ENCODE results near the gene ZSCAN10.
"Not testable (repeated sequence)": the region's sequence is repeated elsewhere in the genome, so short reads cannot be mapped to it uniquely, and the experiment has no call there.

ZSCAN10 gene

DNA sequence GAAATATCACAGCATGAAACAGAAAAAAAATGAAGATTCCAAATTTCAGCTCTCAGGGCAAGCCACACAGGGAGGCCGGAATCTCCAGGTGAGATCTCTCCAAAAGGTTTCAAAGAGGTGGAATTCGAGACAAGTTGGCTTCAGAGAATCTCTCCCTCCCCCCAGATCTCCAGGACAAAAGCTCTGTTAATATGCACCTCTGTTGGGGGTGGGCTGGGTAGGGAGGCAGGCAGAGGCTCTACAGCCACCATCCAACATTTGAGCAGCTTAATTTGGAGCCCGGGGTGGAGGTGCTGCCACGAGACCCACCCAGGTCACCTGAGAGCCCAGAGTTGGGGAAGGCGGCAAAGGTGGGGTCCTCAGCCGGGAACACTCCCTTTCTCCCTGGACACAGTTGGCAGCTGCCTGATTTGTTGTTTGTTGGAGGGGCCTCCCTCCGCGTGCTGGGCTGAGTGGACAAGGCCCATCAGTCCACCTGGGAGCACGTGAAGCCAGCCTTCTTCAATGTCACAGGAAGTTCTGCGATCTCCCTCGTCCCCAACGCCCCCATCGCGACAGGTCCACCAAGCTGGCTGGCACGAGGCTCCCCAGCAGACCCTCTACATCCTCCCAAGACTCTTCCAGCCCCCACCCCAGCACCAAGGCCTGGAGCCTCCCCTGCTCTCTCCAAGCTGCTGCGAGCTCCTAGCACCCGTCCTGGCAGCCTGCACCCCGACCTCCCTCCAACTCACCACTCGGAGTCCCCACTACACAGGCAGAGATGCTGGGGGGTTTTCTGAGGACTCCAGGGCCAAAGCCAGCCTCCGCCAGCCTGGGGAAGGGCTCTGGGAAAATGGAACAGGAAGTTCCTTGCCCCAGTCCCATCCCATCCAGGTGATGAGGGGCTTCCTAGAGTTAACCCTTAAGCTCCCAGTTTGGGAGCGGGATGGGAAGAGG lies at the start of gene ZSCAN10:
TSS of gene ZSCAN10 (minus strand) at position 836 of the 936 bp plus-strand sequence. CDS start 6,357 bp downstream, outside the sequence.
- no peak for DNase-seq (ENCODE audit: low read depth in 2 of 2, low spot score in 1 of 2)

DNA sequence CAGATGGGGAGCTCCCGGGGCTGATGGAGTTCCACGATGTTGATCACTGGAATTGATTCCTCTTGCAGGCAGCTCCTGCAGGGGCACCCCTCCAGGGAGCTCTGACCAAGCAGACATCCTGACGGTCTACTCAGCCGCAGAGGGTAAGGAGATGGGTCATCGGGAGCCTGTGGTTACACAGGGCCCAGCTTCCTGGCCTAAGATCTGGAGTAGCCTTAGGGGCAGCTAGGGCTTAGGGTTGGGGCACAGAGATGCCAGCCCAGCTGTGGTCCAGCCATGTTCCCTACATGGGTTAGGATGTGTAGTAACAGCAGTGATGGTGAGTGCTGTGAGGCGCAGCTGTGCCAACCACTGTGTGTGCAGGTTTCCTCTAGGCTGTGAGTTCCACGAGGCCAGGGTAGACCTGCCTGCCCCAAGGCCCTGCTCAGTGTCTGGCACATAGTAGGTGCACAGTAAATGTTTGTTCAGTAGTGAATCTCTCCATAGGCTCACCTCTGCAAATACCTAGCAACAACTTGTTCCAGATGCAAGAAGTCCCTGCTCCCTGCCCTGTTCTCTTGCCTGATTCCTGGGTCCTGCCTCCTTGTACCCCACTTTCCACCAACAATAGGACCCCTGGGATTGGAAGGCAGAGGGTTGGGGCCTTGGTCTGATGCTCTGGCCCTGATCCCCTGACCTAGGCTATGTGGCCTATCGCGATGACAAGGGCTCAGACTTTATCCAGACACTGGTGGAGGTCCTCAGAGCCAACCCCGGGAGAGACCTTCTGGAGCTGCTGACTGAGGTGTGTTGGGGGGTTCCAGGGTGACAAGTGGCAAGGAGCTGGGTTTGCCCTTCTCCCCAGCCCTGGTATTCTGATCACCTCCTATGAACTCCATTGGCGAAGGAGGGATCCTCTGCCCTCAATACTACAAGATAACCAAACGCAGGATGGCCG lies 49.4 kb upstream of the ZSCAN10 start:
- no peak for DNase-seq (ENCODE audit: low read depth in 2 of 2, low spot score in 1 of 2)

DNA sequence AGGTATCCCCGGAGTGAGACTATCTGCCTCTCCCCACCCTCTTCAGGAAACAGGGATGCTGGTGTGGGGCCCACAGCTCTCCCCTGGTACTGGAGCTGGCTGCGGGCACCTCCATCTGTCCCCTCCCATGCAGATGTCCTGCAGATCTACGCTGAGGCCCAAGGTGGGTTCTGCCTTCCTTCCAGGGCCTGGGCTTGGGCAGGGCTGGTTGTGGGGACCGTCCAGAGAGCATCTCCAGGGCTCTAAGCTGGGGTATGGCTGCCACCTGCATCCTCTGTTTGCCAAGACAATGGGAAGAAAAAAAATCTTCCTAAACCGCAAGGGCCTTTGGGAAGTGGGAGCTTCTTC lies 48.6 kb upstream of the ZSCAN10 start:
- no peak for DNase-seq (ENCODE audit: low read depth in 2 of 2, low spot score in 1 of 2)

DNA sequence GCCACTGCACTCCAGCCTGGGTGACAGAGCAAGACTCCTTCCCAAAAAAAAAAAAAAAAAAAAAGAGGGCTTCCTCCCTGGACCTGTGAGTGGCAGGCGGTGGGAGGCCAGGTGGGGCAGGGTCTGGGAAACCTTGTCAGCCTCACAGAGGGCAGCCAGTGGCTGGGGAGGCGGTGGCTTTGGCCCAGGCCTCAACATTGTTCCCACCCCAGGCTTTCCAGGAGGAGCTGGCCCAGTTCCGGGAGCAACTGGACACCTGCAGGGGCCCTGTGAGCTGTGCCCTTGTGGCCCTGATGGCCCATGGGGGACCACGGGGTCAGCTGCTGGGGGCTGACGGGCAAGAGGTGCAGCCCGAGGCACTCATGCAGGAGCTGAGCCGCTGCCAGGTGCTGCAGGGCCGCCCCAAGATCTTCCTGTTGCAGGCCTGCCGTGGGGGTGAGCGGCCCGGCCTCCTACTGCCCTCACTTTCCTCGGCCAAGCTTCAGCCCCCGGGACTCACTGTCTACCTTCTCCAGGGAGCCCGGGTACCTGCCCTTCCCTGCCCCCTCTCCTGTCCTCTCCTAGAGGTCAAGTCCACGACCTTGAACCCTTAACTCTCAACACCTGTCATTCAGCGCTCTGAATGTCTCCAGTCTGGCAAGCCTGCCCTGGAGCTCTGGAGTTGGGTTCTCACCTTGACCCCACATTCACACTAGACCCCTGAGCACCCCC lies 48.1 kb upstream of the ZSCAN10 start:
- DNase-seq (ENCODE audit: low read depth in 2 of 2, low spot score in 1 of 2): no peak

DNA sequence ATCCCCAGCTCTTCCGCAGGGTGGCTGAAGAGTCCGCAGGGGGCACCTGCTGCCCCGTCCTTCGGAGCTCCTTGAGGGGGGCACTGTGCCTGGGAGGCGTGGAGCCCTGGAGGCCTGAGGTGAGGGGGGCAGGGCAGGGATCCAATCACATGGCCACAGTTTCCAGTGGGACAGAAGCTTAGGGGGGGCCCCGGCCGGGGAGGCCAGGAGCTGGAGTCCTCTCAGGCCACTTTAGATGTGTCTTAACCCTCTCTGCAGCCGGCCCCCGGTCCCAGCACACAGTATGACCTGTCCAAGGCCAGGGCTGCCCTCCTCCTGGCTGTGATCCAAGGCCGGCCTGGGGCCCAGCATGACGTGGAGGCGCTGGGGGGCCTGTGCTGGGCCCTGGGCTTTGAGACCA lies 46.6 kb upstream of the ZSCAN10 start:
- DNase-seq (ENCODE audit: low read depth in 2 of 2, low spot score in 1 of 2): no peak

DNA sequence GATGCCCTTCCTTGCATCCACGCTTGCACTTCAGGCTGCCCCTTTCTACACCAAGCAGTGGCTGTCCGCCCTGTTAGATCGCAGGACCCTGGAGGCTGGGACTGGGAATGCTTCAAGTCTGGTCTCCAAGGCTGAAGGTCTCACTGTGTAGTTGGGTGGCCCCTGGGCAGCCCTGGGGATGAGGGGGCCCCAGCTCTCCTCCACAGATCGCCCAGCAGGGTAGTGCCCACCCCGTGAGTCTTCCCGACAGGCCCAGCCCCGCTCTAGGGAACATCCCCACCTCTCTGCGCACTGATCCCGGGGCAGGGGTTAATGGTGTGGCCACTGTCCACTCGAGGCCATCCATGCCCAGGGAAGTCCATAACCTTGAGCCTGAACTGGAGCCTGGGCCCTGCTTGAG lies 46.1 kb upstream of the ZSCAN10 start:
- DNase-seq (ENCODE audit: low read depth in 2 of 2, low spot score in 1 of 2): no peak

DNA sequence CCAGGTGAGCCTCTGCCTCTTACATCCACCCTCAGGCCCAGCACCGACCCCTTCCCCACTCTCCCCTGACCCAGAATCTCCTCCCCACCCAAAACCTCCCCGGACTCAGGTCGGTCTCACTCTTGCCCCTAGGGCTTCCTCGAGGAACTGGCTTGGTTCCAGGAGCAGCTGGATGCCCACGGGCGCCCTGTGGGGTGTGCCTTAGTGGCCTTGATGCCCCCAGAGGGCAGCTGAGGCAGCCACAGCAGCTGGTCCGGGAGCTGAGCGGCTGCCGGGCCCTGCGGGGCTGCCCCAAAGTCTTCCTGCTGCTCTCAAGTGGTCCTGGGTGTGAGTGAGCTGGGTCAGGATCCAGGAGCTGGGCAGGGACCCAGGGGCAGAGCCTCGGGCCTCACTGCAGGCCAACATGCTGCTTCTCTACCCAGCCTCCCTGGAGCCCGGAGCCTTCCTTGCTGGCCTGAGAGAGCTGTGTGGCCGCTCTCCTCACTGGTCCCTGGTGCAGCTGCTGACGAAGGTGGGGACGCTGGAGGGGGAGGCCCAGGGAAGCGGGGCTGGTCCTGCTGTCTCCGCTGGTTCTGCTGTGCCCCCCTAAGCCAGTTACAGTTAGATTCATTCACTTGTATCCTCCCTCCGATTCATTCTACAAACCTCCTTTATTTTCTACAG lies 45.4 kb upstream of the ZSCAN10 start:
- no peak for DNase-seq (ENCODE audit: low read depth in 2 of 2, low spot score in 1 of 2)

DNA sequence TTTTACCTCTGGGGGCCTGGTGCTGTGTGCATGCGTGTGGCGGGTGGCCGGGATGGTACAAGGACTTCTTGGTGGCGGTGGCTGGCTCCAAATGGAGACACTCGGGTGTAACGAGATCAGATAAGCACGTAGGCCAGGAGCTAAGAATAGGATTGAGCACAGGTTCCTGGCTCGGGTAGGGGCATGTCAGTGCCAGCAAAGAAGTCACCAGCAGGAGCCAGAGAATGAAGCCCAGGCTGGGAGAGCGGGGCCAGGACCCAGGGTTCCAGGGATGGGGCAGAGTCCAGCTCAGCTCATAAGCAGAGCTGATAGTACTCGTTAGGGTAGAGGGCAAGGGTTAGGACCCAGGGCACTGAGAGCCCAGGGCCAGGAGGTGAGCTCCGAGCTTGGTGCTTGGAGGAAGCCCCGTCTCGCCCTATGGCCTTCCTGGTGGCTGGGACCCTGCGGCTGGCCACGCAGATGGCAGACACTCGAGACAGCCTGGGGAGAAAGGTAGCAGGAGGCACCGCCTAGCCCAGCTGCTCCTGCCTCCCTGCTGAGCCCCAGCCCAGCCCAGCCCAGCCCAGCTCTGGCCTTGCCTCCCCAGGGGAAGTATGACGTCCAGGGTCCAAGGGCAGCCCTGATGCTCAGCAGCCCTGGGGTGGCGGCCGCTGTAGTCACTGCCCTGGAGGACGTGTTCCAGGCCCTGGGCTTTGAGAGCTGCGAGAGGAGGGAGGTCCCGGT lies 44.7 kb upstream of the ZSCAN10 start:
- DNase-seq (ENCODE audit: low read depth in 2 of 2, low spot score in 1 of 2): no peak

DNA sequence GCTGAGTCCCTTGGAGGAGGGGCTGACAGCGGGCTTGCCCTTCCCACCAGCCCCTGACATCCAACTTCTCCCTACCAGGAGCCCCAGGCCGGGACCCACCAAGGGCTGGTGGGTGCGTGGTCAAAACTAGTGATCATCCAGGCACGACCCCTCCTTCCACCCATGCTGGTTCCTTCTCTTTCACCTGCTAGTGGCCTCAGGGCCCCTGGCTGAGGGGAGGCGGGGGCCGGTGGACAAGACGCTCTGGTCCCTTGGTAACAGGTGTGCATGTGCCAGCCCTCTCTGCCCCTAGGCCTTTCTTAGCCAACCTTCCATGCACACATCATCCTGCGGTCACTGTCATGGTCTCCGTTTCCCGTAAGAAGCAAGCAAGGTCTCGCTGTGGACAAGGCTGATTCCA lies 44.1 kb upstream of the ZSCAN10 start:
- no peak for DNase-seq (ENCODE audit: low read depth in 2 of 2, low spot score in 1 of 2)

DNA sequence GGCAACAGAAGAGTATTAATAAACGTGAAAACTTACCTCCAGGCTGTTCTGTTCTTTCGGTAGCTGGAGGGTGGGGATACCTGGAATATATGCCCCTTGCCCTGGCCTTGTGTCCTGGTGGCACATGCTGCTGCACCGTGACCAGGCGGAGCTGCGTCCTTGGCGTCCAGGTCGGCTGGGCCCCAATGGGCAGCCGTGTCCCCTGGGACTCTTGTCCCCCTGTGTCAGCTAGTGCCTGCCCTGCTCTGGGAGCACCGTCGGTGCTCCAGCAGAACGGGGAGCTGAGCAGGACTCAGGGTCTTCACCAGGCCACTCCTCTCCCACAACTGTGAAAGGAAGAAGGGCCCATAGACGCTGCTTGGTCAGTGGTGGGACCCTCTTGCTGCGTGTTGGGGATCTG lies 43.7 kb upstream of the ZSCAN10 start:
- no peak for DNase-seq (ENCODE audit: low read depth in 2 of 2, low spot score in 1 of 2)

DNA sequence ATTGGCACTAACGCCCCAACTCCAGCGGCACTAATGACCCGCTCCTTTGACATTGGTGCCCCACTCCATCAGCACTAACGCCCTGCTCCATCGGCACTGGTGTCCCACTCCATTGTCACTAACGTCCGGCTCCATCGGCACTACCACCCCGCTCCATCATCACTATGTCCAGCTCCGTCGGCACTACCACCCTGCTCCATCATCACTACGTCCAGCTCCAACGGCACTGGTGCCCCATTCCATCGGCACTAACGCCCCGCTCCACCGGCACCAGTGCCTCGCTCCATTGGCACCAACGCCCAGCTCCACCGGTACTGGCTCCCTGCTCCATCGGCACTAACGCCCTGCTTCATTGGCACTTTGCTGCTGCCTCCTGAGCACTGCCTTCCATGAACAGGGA lies 43.2 kb upstream of the ZSCAN10 start:
- no peak for DNase-seq (ENCODE audit: low read depth in 2 of 2, low spot score in 1 of 2)

DNA sequence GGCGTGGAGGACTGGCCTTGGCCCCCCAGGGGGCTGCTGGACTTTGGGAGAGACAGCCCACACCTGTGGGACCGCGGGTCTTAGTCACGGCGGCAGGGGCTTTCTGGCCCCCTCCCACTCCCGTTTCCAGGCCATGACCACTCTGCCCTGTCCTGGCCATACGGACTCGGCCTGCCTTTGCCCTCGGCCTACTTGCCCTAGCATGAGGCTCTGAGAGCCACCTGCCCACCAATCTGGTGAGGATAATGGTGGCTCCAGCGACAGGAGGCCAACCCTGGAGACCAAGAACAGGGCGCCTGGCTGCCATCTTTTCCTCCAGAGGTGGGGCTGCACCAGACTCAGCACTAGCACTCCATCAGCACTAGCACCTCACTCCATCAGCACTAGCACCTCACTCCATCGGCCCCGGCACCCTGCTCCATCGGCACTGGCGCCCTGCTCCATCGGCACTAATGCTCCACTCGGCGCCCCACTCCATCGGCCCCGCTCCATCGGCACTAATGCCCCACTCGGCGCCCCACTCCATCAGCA lies 42.8 kb upstream of the ZSCAN10 start:
- no peak for DNase-seq (ENCODE audit: low read depth in 2 of 2, low spot score in 1 of 2)

DNA sequence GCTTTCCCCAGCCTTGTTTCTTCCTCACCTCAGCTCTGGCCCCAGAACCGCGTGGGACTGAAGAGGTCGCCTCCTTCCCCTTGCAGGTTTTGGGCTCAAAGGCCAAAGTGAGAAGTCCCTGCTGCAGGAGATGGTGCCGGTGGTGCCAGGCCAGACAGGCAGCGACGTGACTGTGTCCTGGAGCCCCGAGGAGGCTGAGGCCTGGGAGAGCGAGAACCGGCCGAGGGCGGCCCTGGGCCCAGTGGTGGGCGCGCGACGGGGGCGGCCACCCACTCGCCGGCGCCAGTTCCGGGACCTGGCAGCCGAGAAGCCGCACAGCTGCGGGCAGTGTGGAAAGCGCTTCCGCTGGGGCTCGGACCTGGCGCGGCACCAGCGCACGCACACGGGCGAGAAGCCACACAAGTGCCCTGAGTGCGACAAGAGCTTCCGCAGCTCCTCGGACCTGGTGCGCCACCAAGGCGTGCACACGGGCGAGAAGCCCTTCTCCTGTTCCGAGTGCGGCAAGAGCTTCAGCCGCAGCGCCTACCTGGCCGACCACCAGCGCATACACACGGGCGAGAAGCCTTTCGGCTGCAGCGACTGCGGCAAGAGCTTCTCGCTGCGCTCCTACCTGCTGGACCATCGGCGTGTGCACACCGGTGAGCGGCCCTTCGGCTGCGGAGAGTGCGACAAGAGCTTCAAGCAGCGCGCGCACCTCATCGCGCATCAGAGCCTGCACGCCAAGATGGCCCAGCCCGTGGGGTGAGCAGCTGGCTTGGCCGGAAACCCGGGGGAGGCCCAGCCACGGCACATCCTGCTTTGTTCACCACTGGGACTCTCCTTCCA lies 41.7 kb upstream of the ZSCAN10 start:
- DNase-seq (ENCODE audit: low read depth in 2 of 2, low spot score in 1 of 2): no peak

DNA sequence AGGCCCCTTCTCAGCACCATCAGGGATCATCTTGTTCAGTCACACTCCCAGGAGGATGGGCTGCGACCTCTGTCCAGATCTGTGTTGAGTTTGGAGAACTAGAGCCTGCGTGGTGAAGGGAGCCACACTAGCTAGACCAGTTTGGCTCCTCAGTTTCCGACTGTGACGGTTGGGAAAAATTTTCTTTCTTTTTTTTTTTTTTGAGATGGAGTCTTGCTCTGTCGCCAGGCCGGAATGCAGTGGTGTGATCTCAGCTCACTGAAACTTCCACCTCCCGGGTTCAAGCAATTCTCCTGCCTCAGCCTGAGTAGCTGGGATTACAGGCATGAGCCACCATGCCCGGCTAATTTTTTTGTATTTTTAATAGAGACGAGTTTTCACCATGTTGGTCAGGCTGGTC lies 40.5 kb upstream of the ZSCAN10 start:
- DNase-seq (ENCODE audit: low read depth in 2 of 2, low spot score in 1 of 2): not testable (repeated sequence)

DNA sequence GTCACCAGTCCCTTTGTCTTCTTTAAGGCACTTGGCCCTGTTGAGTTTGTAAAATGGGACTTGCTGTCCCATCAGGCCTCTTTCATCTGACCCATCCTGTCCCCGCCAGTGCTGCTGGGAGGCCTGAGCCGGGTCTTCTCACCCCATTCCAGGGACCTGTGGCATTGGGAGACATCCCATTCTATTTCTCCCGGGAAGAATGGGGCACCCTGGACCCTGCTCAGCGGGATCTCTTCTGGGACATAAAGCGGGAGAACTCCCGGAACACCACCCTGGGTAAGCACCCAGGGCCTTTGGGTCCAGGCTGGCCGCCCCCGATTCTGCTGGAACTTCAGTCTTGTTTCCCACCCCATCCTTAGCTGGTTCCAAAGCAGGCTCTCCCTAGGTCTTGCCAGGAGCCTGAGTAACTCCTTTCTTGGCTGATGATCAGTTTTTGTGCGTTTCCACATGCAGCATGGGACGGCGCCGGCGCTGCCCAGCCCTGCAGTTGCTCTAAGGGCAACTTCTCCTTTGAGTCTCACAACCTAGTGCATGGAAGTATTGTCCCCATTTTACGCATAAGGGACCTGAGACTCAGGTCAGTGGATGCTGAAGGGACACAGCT lies 39.8 kb upstream of the ZSCAN10 start:
- no peak for DNase-seq (ENCODE audit: low read depth in 2 of 2, low spot score in 1 of 2)

DNA sequence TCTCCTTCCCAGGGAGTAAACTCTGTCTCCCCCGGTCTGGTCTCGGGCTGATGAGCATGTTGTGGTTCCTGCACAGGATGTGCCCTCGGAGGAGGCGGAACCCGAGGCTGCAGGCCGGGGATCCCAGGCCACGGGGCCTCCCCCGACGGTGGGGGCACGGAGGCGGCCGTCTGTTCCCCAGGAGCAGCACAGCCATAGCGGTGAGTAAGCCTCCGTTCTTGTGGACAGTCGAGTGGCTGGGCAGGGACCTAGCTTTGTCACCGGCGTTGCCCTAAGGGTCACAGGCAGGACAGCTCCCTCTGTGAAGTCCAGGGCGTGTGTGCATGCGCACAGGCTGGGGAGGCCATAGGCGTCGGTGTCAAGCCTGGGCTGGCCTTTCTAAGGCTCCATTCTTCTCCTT lies 39.2 kb upstream of the ZSCAN10 start:
- no peak for DNase-seq (ENCODE audit: low read depth in 2 of 2, low spot score in 1 of 2)

DNA sequence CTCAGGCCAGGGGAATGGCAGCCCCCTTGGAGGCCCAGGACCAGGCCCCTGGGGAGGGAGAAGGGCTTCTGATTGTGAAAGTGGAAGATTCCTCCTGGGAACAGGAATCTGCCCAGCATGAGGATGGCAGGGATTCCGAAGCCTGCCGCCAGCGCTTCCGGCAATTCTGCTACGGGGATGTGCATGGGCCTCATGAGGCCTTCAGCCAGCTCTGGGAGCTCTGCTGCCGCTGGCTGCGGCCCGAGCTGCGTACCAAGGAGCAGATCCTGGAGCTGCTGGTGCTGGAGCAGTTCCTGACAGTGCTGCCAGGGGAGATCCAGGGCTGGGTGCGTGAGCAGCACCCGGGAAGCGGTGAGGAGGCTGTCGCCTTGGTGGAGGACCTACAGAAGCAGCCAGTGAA lies 38.2 kb upstream of the ZSCAN10 start:
- no peak for DNase-seq (ENCODE audit: low read depth in 2 of 2, low spot score in 1 of 2)

DNA sequence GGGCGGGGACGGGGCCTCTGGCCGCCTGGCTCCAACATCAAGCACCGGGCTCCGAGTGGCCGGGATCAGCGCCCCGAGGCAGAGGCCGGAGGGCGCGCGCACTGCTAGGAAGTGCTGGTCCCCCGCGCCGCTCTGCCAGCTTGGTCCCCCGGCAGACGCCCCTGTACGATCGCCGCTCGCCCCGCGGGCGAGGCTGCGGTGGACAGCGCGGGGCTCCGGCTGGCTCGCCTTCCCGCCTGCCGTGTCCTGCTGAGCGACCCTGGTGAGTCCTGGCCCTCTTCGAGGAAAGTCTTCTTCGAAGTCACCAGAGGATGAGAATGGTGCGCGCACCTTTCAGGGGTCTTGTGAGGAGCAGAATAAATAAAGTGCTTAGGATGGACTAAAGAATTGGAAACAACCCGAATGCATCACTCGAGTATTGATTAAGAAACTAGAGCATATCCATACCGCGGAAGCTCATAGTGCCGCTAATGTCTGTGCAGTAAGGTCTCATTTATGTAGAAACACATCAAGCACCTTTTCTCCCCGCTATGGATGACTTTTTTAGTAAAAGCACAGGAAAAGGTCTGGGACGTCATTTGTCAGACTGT lies 36.1 kb upstream of the ZSCAN10 start:
- DNase-seq (ENCODE audit: low read depth in 2 of 2, low spot score in 1 of 2): no peak
